ENCODE results near the gene ARHGAP26.

ARHGAP26 gene

GRCh38 chr5:143037071-143037470 is 266.9 kb downstream of the ARHGAP26 start:
- no peak overlapping the region for H3K4me3 ChIP-seq (ENCODE audit: low read depth, low read length)
- TF ChIP-seq, protein P1, sequence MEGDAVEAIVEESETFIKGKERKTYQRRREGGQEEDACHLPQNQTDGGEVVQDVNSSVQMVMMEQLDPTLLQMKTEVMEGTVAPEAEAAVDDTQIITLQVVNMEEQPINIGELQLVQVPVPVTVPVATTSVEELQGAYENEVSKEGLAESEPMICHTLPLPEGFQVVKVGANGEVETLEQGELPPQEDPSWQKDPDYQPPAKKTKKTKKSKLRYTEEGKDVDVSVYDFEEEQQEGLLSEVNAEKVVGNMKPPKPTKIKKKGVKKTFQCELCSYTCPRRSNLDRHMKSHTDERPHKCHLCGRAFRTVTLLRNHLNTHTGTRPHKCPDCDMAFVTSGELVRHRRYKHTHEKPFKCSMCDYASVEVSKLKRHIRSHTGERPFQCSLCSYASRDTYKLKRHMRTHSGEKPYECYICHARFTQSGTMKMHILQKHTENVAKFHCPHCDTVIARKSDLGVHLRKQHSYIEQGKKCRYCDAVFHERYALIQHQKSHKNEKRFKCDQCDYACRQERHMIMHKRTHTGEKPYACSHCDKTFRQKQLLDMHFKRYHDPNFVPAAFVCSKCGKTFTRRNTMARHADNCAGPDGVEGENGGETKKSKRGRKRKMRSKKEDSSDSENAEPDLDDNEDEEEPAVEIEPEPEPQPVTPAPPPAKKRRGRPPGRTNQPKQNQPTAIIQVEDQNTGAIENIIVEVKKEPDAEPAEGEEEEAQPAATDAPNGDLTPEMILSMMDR (IDR thresholded peaks at IDR 0.05; ENCODE audit: control insufficient read depth, extremely low read depth, insufficient read depth), result no peak
- no peak for DNase-seq (ENCODE audit: low read depth)

GRCh38 chr5:143037708-143038107 is 267.5 kb downstream of the ARHGAP26 start:
- TF ChIP-seq, protein P1 (IDR thresholded peaks at IDR 0.05; ENCODE audit: control insufficient read depth, extremely low read depth, insufficient read depth), result no peak
- DNase-seq (ENCODE audit: low read depth), result no peak
- H3K4me3 ChIP-seq (ENCODE audit: low read depth, low read length), result no peak overlapping the region

- TF ChIP-seq, protein P1 (IDR thresholded peaks at IDR 0.05; ENCODE audit: control insufficient read depth, extremely low read depth, insufficient read depth), result no peak
- H3K4me3 ChIP-seq (ENCODE audit: low read depth, low read length), result no peak overlapping the region
- no peak for DNase-seq (ENCODE audit: low read depth)
Observed at GRCh38 chr5:143040622-143041021, 270.4 kb downstream of the ARHGAP26 start.

GRCh38 chr5:143041461-143041860 is 271.3 kb downstream of the ARHGAP26 start:
- no peak for DNase-seq (ENCODE audit: low read depth)
- TF ChIP-seq, protein P1 (IDR thresholded peaks at IDR 0.05; ENCODE audit: control insufficient read depth, extremely low read depth, insufficient read depth), result no peak
- H3K4me3 ChIP-seq (ENCODE audit: low read depth, low read length), result no peak overlapping the region

- TF ChIP-seq, protein P1 (IDR thresholded peaks at IDR 0.05; ENCODE audit: control insufficient read depth, extremely low read depth, insufficient read depth), result no peak
- no peak for DNase-seq (ENCODE audit: low read depth)
- H3K4me3 ChIP-seq (ENCODE audit: low read depth, low read length), result no peak overlapping the region
Observed at GRCh38 chr5:143041972-143042770, 272.0 kb downstream of the ARHGAP26 start.

DNA sequence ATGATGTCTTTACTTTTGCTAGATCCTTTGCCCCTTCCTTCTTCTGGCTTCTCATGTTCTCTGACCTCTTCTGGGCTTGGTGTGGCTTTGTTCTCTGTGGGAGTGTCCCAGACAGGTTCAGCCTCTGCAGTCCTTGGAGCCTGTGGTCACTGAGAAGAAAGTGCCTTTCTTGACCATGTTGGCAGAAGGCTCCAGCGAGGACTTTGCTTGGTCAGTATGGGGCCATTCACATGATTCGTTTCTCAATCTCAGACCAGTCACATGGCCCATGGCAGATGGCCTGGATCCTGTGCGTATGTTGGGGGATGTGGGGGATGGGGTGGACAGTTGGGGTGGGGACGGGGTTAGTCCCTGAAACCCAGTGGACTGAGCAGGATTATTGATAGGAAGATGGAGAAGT is 274.1 kb downstream of the ARHGAP26 start:
- DNase-seq (ENCODE audit: low read depth), result no peak
- no peak overlapping the region for H3K4me3 ChIP-seq (ENCODE audit: low read depth, low read length)
- TF ChIP-seq, protein P1 (IDR thresholded peaks at IDR 0.05; ENCODE audit: control insufficient read depth, extremely low read depth, insufficient read depth), result no peak

DNA sequence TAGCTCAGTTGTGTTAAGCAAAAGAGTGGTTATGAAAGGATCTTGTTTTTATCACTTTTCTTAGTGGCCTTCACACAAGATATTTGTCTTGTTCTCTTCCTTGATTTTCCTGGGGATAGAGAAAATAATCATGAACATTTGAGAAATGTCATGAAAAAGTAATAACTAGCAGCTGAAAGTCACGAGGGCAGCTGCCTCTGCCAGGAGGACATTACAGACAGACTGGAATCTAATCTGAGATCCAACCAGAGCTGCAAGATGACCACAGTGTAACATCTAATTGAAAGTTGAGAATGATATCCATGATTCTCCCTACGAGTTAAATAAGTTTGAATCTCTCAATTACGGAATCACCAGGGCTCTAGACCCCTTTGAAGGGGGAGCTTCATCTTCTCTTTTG is 274.9 kb downstream of the ARHGAP26 start:
- TF ChIP-seq, protein P1 (IDR thresholded peaks at IDR 0.05; ENCODE audit: control insufficient read depth, extremely low read depth, insufficient read depth), result no peak
- no peak overlapping the region for H3K4me3 ChIP-seq (ENCODE audit: low read depth, low read length)
- DNase-seq (ENCODE audit: low read depth), result no peak

Measured in LNCaP clone FGC (cell line).